ENCODE results near the gene SPARC.

The SPARC gene

GRCh38 chr5:151679421-151680155 lies 7.1 kb downstream of the SPARC start:
- DNase-seq (ENCODE audit: low read depth): no peak

- DNase-seq (ENCODE audit: low read depth): no peak
Measured at GRCh38 chr5:151678713-151679112, 8.0 kb downstream of the SPARC start.

GRCh38 chr5:151677776-151678545 lies 8.8 kb downstream of the SPARC start:
- DNase-seq (ENCODE audit: low read depth): no peak

- no peak for DNase-seq (ENCODE audit: low read depth)
Measured at GRCh38 chr5:151676719-151677118, 10.0 kb downstream of the SPARC start.

- DNase-seq (ENCODE audit: low read depth): no peak
Measured at GRCh38 chr5:151676314-151676712, 10.4 kb downstream of the SPARC start.

GRCh38 chr5:151675611-151676313 lies 11.0 kb downstream of the SPARC start:
- DNase-seq (ENCODE audit: low read depth): no peak

- DNase-seq (ENCODE audit: low read depth): no peak
Measured at GRCh38 chr5:151674626-151675610, 11.8 kb downstream of the SPARC start.

GRCh38 chr5:151673421-151673820 lies 13.3 kb downstream of the SPARC start:
- DNase-seq (ENCODE audit: low read depth): no peak

- DNase-seq (ENCODE audit: low read depth): no peak
Measured at GRCh38 chr5:151672516-151672915, 14.2 kb downstream of the SPARC start.

- no peak for DNase-seq (ENCODE audit: low read depth)
Measured at GRCh38 chr5:151671950-151672349, 14.8 kb downstream of the SPARC start.

GRCh38 chr5:151670953-151671636 lies 15.6 kb downstream of the SPARC start:
- no peak for DNase-seq (ENCODE audit: low read depth)

- DNase-seq (ENCODE audit: low read depth): no peak
Measured at GRCh38 chr5:151670083-151670686, 16.5 kb downstream of the SPARC start.

- no peak for DNase-seq (ENCODE audit: low read depth)
Measured at GRCh38 chr5:151667083-151667482, 19.6 kb downstream of the SPARC start.

- DNase-seq (ENCODE audit: low read depth): no peak
Measured at GRCh38 chr5:151665613-151666012, 21.1 kb downstream of the SPARC start.

GRCh38 chr5:151664694-151665585 lies 21.8 kb downstream of the SPARC start:
- no peak for DNase-seq (ENCODE audit: low read depth)

- DNase-seq (ENCODE audit: low read depth): no peak
Measured at GRCh38 chr5:151663617-151664293, 23.0 kb downstream of the SPARC start.

- no peak for DNase-seq (ENCODE audit: low read depth)
Measured at GRCh38 chr5:151662805-151663204, 23.9 kb downstream of the SPARC start.

- DNase-seq (ENCODE audit: low read depth): no peak
Measured at GRCh38 chr5:151661968-151662732, 24.6 kb downstream of the SPARC start.
